Panc1 (cell line): Measurements from ENCODE around the gene PITRM1. TPM values are rescaled to one million over a fixed set of nuclear protein-coding genes. Genes with fewer than 3 reads are reported as not detected.

Experiments
- ATAC-seq: fragments of 200-7000 bp; cut with Tn5 transposase; 2 replicates; pipeline ENCODE4 v1.9.1; 2020; ENCODE audit warnings: mild to moderate bottlenecking, moderate library complexity
- BruUV-seq: library from RNA; stranded (reverse); fragments of 400-500 nt; replicated peaks from 2 replicates; lab custom pipeline; 2021; lab: Mats Ljungman, UMichigan
- CTCF ChIA-PET: fragments of 300-600 bp; sonication (Branson Sonifier 250); formaldehyde crosslinking; loops from one replicate; lab custom pipeline; 2022; ENCODE audit warnings: antibody characterized with exemption; lab: Charles Lee
- POLR2A ChIA-PET: fragments of 300-600 bp; sonication (Branson Sonifier 250); formaldehyde crosslinking; loops from one replicate; lab custom pipeline; 2022; ENCODE audit warnings: antibody characterized with exemption; lab: Charles Lee
- DNase-seq: peaks from one replicate; pipeline ENCODE4 v3.0.0-alpha.2; 2010; ENCODE audit warnings: low read depth, low spot score
- H3K27ac ChIP-seq: 2 replicates; pipeline ENCODE4 v1.5.1; 2011; ENCODE audit warnings: mild to moderate bottlenecking, low read length, inconsistent platforms
- H3K27me3 ChIP-seq: fragments of 200-500 bp; sonication (Bioruptor generic); 2 replicates; pipeline ENCODE4 v1.6.0; 2014; ENCODE audit warnings: low read length, inconsistent platforms; ENCODE audit not compliant: control insufficient read depth, insufficient read depth
- H3K36me3 ChIP-seq: fragments of 200-500 bp; sonication (Bioruptor generic); 2 replicates; pipeline ENCODE4 v1.5.1; 2014; ENCODE audit warnings: inconsistent platforms, mild to moderate bottlenecking, low read length, moderate library complexity; ENCODE audit not compliant: control insufficient read depth, insufficient read depth
- H3K4me1 ChIP-seq: 2 replicates; pipeline ENCODE4 v1.5.1; 2011; ENCODE audit warnings: inconsistent platforms, mild to moderate bottlenecking, low read length, moderate library complexity; ENCODE audit not compliant: control insufficient read depth, insufficient read depth
- H3K4me3 ChIP-seq, 2 experiments: 2 replicates each; pipeline ENCODE4 v1.5.1; 2011 to 2012; ENCODE audit warnings: low read depth in 2 of 2, low read length in 2 of 2, mild to moderate bottlenecking in 2 of 2, inconsistent platforms in 1 of 2, moderate library complexity in 1 of 2
- H3K9me3 ChIP-seq: fragments of 200-500 bp; sonication (Bioruptor generic); 2 replicates; pipeline ENCODE4 v1.5.1; 2014; ENCODE audit warnings: low read depth, mild to moderate bottlenecking, inconsistent platforms, low read length, moderate library complexity; ENCODE audit not compliant: control insufficient read depth, insufficient read depth
- POLR2AphosphoS5 ChIP-seq: IDR thresholded peaks from 2 replicates; pipeline ENCODE4 v1.6.1; 2012; ENCODE audit warnings: mild to moderate bottlenecking, low read depth, low read length, moderate library complexity
- SIN3A ChIP-seq: IDR thresholded peaks from 2 replicates; pipeline ENCODE4 v1.6.1; 2012; ENCODE audit warnings: low read depth, mild to moderate bottlenecking, low read length, moderate library complexity, borderline replicate concordance; ENCODE audit not compliant: insufficient read depth
- TCF7L2 ChIP-seq: IDR thresholded peaks from 2 replicates; pipeline ENCODE4 v1.6.1; 2011; ENCODE audit warnings: mild to moderate bottlenecking, low read depth, low read length, inconsistent platforms
- in situ Hi-C: cut with HindIII; loops from 2 replicates; pipeline ENCODE4 v1.10.0; 2016; ENCODE audit warnings: low sequenced_read_pairs, low pct_unique_long_range_greater_than_20kb
- intact Hi-C: fragments of 100-400 bp; cut with micrococcal nuclease; formaldehyde crosslinking; loops from one replicate; pipeline ENCODE4 v1.10.0; 2022; ENCODE audit not compliant: unreplicated experiment
- total RNA-seq: library from RNA; stranded (reverse); gene quantifications from one replicate; pipeline ENCODE4 v1.2.1, GENCODE V29; 2021; ENCODE audit not compliant: unreplicated experiment
- TF ChIP-seq, protein P1 (sequence below), 2 experiments: IDR thresholded peaks; 2 replicates each; pipeline ENCODE4 v1.6.1; 2011 to 2012; ENCODE audit warnings: low read depth in 2 of 2, control low read depth in 1 of 2, low read length in 1 of 2, mild to moderate bottlenecking in 1 of 2, moderate library complexity in 1 of 2; ENCODE audit not compliant: insufficient read depth in 1 of 2
- TF ChIP-seq, protein P2 (sequence below): fragments of 450-650 bp; IDR thresholded peaks from 2 replicates; pipeline ENCODE4 v1.5.1; 2017; ENCODE audit warnings: mild to moderate bottlenecking

Gene PITRM1
- total RNA-seq, 1 experiment from 2014 or later, result 63.5 TPM

DNA sequence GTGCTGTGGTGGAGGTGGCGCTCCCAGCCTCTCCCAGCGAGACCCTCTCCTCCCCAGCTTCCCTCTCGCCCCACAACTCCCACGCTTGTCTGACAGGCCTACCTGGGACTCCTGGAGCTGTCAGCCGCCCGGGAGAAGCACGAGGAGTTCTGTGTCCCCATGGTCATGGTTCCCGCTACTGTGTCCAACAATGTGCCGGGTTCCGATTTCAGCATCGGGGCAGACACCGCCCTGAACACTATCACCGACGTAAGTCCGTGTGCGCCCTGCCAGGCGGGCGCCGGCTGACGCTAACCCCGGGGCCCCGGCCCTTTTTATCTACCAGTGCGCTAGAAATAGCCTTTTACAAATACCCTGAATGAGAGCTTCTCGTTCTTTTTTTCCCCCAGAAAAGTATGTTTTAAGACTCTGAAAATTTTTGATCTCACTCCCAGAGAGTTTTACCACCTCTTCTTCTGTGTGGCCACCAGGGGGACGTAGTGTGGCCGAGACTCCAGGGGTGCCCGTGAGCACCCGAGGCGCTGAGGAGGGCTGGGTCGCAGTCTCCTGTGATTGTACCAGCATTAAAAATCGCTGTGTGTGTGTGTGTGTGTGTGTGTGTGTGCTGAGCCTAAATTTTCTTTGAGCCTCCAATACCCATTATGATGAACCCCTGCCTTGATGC is 52.7 kb downstream of the PITRM1 start:
- Histone ChIP-seq H3K9me3 (no peaks in the 10 kb centered on the region), H3K4me3 (no peak overlapping the region), H3K36me3 (peaks cover 16% of the 10 kb centered on the region), H3K4me1 (no peaks in the 10 kb centered on the region), H3K27me3 (no peaks in the 10 kb centered on the region), H3K27ac (no peak overlapping the region)
- no TSS peak for BruUV-seq
- intact Hi-C loops, result no loop called here
- ChIA-PET CTCF (interaction anchor here (0.6 kb wide), 1 partner anchor 1103 kb away, joined by 7 read pairs; no protein-coding TSS in a partner anchor), POLR2A (no interaction called here)
- in situ Hi-C loops, result no loop called here
- 0 out of 2 replicates have a peak, but pooled peaks have one; percentile 20 for ATAC-seq
- no peak for TF ChIP-seq SIN3A
- TF ChIP-seq, protein P1, sequence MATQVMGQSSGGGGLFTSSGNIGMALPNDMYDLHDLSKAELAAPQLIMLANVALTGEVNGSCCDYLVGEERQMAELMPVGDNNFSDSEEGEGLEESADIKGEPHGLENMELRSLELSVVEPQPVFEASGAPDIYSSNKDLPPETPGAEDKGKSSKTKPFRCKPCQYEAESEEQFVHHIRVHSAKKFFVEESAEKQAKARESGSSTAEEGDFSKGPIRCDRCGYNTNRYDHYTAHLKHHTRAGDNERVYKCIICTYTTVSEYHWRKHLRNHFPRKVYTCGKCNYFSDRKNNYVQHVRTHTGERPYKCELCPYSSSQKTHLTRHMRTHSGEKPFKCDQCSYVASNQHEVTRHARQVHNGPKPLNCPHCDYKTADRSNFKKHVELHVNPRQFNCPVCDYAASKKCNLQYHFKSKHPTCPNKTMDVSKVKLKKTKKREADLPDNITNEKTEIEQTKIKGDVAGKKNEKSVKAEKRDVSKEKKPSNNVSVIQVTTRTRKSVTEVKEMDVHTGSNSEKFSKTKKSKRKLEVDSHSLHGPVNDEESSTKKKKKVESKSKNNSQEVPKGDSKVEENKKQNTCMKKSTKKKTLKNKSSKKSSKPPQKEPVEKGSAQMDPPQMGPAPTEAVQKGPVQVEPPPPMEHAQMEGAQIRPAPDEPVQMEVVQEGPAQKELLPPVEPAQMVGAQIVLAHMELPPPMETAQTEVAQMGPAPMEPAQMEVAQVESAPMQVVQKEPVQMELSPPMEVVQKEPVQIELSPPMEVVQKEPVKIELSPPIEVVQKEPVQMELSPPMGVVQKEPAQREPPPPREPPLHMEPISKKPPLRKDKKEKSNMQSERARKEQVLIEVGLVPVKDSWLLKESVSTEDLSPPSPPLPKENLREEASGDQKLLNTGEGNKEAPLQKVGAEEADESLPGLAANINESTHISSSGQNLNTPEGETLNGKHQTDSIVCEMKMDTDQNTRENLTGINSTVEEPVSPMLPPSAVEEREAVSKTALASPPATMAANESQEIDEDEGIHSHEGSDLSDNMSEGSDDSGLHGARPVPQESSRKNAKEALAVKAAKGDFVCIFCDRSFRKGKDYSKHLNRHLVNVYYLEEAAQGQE (IDR thresholded peaks at IDR 0.05; ENCODE audit: insufficient read depth in 1 of 2, low read depth in 2 of 2, low read length in 1 of 2), result no peak
- no peak for TF ChIP-seq POLR2AphosphoS5
- TF ChIP-seq TCF7L2, result no peak
- TF ChIP-seq, protein P2, sequence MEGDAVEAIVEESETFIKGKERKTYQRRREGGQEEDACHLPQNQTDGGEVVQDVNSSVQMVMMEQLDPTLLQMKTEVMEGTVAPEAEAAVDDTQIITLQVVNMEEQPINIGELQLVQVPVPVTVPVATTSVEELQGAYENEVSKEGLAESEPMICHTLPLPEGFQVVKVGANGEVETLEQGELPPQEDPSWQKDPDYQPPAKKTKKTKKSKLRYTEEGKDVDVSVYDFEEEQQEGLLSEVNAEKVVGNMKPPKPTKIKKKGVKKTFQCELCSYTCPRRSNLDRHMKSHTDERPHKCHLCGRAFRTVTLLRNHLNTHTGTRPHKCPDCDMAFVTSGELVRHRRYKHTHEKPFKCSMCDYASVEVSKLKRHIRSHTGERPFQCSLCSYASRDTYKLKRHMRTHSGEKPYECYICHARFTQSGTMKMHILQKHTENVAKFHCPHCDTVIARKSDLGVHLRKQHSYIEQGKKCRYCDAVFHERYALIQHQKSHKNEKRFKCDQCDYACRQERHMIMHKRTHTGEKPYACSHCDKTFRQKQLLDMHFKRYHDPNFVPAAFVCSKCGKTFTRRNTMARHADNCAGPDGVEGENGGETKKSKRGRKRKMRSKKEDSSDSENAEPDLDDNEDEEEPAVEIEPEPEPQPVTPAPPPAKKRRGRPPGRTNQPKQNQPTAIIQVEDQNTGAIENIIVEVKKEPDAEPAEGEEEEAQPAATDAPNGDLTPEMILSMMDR, result no peak; the same call in 1 of the 2 replicates
- no peak for DNase-seq

DNA sequence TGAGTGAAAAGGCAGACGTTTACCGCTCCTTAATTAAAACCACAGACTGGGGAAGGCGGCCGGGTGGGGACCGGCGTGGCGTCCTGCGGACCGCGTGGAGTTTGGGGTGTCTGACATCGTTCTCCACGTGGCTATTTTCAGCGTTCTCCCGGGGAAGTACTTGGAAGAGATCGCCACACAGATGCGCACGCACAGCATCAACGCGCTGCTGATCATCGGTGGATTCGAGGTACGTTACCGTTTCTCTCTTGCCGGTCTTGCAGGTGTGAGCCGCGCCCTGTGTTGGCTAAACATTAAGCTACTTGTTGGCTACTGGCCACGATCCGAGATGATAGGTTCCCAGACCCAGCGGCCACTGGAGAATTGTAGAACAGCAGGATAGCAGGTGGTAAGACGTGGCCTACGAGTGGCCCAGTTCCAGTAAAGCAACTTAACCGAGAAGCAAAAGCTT is 53.9 kb downstream of the PITRM1 start:
- TF ChIP-seq, protein P1 (IDR thresholded peaks at IDR 0.05; ENCODE audit: insufficient read depth in 1 of 2, low read depth in 2 of 2, low read length in 1 of 2), result no peak
- TF ChIP-seq SIN3A (no peak), POLR2AphosphoS5 (no peak), TCF7L2 (no peak)
- TF ChIP-seq, protein P2, result no peak
- no peaks in the 10 kb centered on the region for H3K4me1 ChIP-seq
- no peak overlapping the region for H3K27ac ChIP-seq
- BruUV-seq, result no TSS peak
- H3K36me3 ChIP-seq, result peaks cover 16% of the 10 kb centered on the region
- no peak overlapping the region for H3K4me3 ChIP-seq
- DNase-seq (no peak), ATAC-seq (no peak)
- ChIA-PET POLR2A (no interaction called here), CTCF (no interaction called here)
- in situ Hi-C loops (no loop called here), intact Hi-C loops (no loop called here)
- H3K27me3 ChIP-seq, result no peaks in the 10 kb centered on the region
- H3K9me3 ChIP-seq, result no peaks in the 10 kb centered on the region
